NCI-H2227 (cell line): Measurements from ENCODE around the gene CAPRIN1.

Experiments used
- DNase-seq: peaks from one replicate; lab custom pipeline; 2025; ENCODE audit not compliant: unreplicated experiment; lab: John Stamatoyannopoulos, UW

CAPRIN1 gene

GRCh38 chr11:34139346-34139745, 87.8 kb downstream of the CAPRIN1 start:
- DNase-seq, result no peak

GRCh38 chr11:34140149-34140548, 88.6 kb downstream of the CAPRIN1 start:
- DNase-seq, result no peak

GRCh38 chr11:34143048-34143447, 91.5 kb downstream of the CAPRIN1 start:
- no peak for DNase-seq

GRCh38 chr11:34145073-34145472, 93.5 kb downstream of the CAPRIN1 start:
- no peak for DNase-seq

- no peak for DNase-seq
These were observed 94.4 kb downstream of the CAPRIN1 start for GRCh38 chr11:34145847-34146381.

GRCh38 chr11:34146411-34146810, 94.9 kb downstream of the CAPRIN1 start:
- DNase-seq, result no peak

GRCh38 chr11:34146866-34147265, 95.3 kb downstream of the CAPRIN1 start:
- no peak for DNase-seq

GRCh38 chr11:34147581-34147980, 96.0 kb downstream of the CAPRIN1 start:
- DNase-seq, result no peak

- peak; percentile 22 for DNase-seq
These were observed 97.1 kb downstream of the CAPRIN1 start for GRCh38 chr11:34148504-34149165.

- peak; percentile 14 for DNase-seq
These were observed 97.7 kb downstream of the CAPRIN1 start for GRCh38 chr11:34149274-34149673.

GRCh38 chr11:34149786-34150185, 98.3 kb downstream of the CAPRIN1 start:
- DNase-seq, result peak; percentile 4

- DNase-seq, result no peak
These were observed 99.1 kb downstream of the CAPRIN1 start for GRCh38 chr11:34150494-34151151.
